HG02938 (cell line): Measurements from ENCODE around the gene CCDC88C.

Experiments used
- ATAC-seq: cut with Tn5 transposase; IDR thresholded peaks from one replicate; pipeline ENCODE4 v1.9.1; 2021; ENCODE audit warnings: mild to moderate bottlenecking, moderate library complexity; ENCODE audit not compliant: unreplicated experiment

CCDC88C gene

DNA sequence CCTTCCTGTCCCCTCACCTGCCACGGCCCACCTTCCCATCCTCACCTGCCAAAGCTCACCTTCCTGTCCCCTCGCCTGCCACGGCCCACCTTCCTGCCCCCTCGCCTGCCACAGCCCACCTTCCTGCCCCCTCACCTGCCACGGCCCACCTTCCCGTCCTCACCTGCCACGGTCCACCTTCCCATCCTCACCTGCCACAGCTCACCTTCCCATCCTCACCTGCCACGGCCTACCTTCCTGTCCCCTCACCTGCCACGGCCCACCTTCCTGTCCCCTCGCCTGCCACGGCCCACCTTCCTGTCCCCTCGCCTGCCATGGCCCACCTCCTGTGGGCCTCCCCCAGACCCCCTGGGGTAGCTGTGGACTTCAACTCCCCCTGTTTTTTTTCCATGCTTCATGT lies 124.3 kb downstream of the CCDC88C start:
- ATAC-seq: no peak

DNA sequence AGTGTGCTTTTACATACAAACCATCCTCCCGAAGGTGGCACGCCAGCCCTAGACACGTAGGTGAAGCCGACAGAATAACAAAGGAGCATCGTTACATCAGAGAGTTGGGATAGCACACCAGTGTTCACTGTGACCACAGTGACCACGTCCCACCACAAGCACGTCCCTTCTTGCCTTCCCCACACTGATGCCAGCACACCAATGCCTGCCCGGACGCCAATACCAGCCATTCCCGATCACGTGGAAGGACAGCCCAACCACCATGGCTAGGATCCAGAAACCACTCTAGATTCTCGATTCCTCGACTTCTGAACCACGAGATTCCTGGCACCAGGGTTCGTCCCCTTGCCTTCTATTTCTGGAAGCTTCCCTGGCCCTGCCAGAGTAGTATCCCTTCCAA lies 125.1 kb downstream of the CCDC88C start:
- ATAC-seq: no peak

DNA sequence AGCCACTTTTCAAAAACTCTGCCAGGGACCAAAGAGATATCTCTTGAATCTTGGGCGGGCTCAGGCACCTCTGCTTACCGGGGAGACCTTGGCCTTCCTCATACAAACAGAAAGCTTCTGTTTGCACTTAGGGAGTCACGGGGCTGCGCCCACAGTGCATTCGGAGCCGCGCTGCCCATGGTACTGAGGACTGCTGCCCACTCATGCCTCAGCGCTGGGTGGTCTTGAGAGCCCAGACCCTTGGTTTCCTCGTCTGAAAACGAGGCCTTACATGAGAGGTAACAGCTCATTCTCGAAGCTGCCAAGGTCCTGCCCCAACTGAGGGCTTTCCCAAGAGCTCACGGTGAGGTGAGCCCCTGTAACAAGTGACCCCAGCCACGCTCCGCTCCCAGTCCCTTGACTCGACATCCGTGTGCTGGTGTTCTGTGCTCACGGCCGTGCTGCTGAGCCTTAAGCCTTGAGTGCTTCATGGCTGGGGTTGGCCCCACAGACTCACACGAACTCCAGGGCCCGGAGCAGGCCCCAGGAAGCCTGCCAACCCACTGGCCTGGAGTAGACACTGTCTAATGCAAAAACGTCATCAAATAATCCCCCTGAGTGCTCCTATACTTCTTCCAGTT lies 125.7 kb downstream of the CCDC88C start:
- ATAC-seq: no peak

- ATAC-seq: no peak
These were observed 126.6 kb downstream of the CCDC88C start for GRCh38 chr14:91290986-91291385.

GRCh38 chr14:91289464-91289863 lies 128.2 kb downstream of the CCDC88C start:
- no peak for ATAC-seq

DNA sequence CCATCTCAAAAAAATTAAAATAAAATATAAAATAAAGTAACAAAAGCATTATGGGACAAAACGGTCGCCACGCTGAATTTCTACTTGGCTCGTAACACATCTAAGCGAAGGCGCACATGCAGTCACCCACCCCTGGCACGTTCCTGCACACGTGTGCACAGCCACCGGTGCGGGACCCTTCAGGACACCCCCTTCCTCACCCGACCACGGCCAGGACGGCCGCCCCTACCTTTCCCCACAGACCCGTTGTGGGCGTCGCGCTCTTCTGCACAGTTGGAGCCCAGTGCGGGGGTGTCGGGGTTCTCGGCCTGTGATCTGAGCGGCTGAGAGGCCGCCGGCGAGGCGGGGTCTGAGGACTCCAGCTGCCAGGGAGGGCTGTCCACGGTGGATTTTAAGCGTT lies 128.7 kb downstream of the CCDC88C start:
- no peak for ATAC-seq

GRCh38 chr14:91286530-91286937 lies 131.1 kb downstream of the CCDC88C start:
- no peak for ATAC-seq

DNA sequence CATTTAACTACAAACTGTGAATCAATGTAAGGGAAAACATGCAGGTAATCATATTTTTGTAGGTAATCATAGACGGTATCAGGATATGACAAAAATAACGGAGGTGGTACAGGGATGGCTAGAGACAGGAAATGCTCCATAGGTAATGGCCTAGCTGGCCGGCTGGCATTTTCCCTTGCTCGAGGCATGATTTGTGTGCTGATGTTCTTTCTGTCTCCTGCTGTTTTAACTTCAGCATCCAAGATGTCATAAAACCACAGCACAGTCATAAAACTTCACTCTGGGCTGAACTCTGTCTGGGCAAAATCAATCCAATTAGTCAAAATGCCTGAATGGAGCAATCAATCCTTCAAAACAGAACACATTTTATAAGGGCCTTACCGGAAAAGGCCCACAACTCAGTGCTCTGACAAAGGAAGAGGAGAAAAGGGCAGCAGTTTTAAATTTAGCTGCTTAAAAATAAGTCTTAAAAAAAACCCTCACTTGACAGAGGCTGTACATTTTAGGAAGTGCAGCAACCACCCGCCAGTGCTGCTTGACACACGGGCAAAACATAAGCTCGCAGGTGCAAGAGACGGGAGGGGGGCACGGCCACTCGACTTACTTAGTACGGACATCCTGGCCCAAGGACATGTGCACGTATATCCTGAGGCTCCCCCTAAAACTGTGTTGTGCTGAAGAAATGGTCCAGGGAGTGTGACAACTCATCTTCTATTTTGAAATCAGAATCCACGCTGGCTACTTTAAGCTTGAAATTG lies 132.7 kb downstream of the CCDC88C start:
- ATAC-seq: no peak

DNA sequence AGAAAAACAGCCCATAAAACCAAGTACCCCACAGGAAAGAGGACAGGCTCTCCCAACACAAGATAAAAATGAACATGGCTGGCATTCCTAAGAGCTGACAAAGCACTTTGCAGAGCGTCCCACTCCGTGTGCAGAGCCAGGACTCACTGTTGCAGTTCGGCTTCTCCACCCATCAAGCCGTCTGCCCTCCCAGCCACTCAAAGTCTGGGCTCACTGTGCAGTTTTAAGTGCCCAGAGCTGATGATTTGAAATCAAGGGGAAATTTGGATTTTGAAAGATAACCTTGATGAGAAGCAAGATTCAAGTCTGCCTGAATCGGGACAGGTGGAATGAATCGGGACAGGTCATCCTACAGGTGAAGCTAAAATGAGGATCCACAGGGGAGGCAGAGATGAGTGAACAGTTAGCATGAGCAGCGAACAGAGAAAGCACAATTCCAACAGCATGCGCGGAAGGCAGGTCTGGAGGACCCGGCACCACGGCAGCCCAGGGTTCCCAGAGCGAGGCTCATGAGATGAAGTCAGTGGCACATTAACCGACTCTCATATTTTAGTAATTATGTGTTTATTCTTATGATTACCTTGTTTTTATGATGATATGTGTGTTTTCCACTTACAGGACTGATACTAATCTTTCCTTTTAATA lies 133.4 kb downstream of the CCDC88C start:
- ATAC-seq: no peak

- no peak for ATAC-seq
These were observed 134.0 kb downstream of the CCDC88C start for GRCh38 chr14:91283666-91284065.

DNA sequence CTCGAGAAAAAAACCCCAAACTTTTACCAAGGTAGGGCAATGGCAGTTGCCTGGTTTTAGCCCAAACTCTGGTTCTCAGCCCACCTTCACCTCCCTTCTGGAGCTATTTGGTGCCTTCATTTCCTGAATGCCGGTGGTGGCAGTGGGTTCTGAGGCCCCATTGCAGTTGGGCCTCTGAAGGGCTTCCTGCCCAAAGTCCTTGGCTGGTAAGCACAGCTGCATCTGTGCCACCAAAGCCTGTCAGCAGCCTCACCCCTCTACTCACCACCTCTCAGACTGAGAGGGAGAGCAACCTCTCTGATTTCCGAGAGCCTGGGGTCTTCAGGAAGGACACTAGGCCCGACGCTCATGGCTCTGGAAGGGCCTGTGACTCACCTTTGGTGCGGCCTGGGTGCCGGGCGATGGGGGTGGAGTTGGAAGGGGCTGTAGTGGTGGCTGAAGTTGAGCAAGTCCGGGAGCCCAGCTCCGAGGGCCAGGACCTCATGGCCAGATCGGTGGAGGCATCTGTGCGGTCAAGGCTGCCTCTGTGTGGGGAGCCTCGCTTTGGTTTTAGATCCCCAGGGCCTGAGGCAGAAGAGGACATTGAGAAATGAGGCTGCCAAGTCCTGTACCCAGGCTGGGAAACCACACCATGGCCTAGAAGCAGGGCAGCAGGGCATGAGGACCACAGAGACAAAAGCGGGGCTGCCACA lies 134.5 kb downstream of the CCDC88C start:
- ATAC-seq: no peak

- ATAC-seq: no peak
These were observed 136.3 kb downstream of the CCDC88C start for GRCh38 chr14:91281346-91281745.

DNA sequence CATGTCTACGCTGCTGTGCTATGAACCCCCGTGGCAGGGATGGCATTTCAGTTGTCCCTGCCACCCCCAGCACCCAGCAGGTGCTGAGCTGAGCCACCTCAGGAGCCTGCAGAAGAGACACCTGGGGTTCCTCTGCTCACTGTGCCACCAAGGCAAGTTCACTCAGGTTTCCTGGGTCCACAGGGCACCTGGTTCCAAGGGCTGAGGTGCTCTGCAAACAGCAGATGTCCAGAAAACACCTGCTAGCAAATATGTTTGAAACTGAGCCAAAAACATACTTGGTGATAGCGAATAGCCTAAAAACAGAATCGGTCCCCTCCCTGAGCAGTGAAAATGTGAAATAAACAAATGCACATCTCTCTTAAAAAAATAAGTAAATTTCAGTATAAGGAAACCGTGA lies 137.5 kb downstream of the CCDC88C start:
- ATAC-seq: no peak

- ATAC-seq: no peak
These were observed 138.3 kb downstream of the CCDC88C start for GRCh38 chr14:91279354-91279753.

DNA sequence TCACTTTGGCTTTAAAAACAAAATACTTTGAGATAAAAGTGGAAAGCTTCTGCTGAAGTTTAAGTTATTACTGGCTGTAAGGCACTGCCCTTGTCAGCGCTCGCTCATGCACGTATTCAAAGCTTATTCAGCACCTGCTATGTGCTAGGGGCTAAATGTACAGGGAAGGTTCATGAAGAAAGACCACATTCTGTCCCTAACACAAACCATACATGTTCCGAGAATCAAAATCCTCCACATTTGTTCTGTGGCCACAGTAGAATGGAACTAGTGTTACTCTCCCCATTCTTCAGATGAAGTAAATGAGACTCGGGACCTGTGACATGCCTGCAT lies 139.3 kb downstream of the CCDC88C start:
- no peak for ATAC-seq

DNA sequence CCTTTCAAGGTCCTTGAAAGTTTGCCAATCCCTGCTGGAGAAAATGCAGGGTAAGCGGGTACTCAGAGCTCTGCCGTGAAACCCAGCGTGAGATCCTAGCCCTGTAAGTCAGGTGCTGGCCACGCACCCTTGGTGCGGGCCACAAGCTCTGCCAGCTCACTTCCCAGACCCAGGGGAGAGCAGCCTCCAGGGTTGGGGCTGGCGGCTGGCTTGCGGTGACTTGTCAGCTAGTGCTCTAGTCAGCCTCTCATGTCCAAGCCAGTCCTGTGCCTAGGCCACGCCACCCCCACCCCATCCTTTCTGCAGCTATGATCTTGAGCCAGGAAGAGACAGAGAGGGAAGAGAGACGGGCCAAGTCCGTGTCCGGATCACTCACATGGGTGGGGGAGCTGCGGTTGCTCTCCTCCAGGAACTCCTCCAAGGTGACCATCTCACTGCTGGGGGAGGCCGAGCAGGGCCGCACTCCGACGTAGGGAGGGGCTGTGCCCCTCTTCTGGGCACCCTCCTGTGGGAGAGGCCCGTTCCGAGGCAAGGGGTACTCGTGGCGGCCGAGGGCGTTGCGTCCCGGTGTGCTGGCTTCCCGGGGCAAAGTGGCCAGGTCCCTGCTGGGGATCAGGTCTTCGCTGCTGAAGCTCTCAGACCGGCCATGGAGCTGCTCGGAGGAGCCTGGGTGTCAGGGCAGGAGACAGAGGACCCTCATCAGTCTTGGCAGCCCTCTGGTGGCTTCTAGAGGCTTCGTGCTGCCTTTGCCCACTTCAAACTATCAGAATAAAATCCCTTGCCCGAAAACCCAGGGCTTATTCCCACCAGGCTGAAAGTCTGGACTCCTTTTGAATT lies 139.9 kb downstream of the CCDC88C start:
- no peak for ATAC-seq

DNA sequence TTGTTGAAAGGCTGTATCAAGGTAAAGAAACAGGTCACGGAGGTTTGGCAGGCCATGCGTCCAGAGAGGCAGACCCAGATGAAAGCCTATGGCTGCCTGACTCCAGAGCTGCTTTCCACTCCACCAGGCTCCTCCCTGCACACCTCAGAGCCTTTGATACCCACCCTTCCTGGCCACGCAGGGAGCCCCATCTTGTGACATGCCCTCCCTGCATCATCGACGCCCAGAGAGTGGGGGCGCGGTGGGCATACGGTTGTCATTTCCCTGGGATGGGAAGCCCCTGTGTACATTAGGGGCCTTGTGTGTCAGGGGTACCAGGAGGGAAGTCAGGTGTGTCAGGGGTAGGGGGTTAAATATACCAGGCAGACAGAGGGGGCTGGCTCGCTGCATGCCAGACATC lies 142.8 kb downstream of the CCDC88C start:
- ATAC-seq: no peak

DNA sequence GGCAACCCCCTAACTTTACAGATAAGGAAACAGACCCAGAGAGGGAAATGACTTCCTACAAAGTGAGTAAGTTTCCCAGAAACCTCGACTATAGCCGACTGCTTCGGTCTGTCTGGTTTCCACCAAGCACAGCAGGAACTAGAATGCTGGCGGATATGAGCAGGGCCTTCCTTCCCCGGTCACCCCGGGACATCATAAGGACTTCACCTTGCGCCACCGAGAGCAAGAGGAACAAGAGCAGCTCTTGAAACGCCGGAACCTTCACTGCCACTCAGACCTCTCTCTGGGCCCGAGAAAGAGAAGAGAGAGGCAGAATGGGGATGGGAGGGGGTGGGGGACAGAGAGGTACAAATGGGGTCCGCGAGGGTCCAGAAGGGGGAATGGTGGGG lies 143.7 kb downstream of the CCDC88C start:
- ATAC-seq: no peak

DNA sequence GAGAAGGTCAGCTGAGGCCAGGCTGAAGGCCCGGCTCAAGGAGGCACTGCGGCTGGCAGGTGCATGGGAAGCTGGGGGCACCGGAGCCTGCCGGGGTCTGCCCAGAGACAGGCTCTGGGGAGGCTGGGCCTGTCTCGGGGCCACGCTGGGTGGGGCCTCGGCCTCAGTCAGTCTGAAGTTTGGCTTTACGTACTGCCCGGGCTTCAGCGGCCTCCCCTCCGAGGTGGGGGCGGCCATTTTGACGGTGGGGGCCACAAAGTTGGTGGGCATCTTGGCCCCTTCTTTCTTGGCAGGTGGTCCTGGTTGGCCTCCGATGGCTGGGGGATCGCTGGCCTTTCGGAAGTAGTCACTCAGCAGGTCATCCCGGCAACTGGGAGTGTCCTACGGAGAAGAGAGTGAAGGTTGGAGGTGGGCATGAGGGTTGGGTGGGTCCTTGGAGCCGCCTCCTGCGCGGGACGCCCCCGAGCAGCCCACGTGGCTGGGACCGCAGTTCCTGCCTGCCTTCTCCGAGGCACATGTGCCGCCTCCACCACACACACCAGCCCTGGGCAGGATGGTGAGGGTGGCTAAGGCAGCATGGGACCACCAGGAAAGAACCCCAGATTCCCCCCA lies 144.2 kb downstream of the CCDC88C start:
- ATAC-seq: no peak
